Trophoblast cell (in vitro differentiated cells and primary cell): Measurements from ENCODE around the gene GOLT1A.

ENCODE experiments used
- DNase-seq, 2 donors: peaks; one replicate each; pipeline ENCODE4 v3.0.0-alpha.2; 2016
- H2AFZ ChIP-seq: 2 replicates; pipeline ENCODE4 v1.6.1; 2013; ENCODE audit warnings: low read length, moderate library complexity, mild to moderate bottlenecking; ENCODE audit not compliant: insufficient read depth, poor library complexity
- H2AK5ac ChIP-seq: 2 replicates; pipeline ENCODE4 v1.6.1; 2013; ENCODE audit warnings: mild to moderate bottlenecking, low read length
- H2BK120ac ChIP-seq: 2 replicates; pipeline ENCODE4 v1.6.1; 2013; ENCODE audit warnings: low read length, mild to moderate bottlenecking, moderate library complexity; ENCODE audit not compliant: insufficient read depth, poor library complexity
- H2BK12ac ChIP-seq: 2 replicates; pipeline ENCODE4 v1.6.1; 2013; ENCODE audit warnings: mild to moderate bottlenecking, low read length, moderate library complexity
- H2BK5ac ChIP-seq: 2 replicates; pipeline ENCODE4 v1.6.1; 2013; ENCODE audit warnings: low read length, low read depth, moderate library complexity, mild to moderate bottlenecking; ENCODE audit not compliant: poor library complexity
- H3K14ac ChIP-seq: 2 replicates; pipeline ENCODE4 v1.6.1; 2013; ENCODE audit warnings: mild to moderate bottlenecking, low read length
- H3K18ac ChIP-seq: 2 replicates; pipeline ENCODE4 v1.6.1; 2013; ENCODE audit warnings: mild to moderate bottlenecking, low read length
- H3K23ac ChIP-seq: 2 replicates; pipeline ENCODE4 v1.6.1; 2013; ENCODE audit warnings: low read length
- H3K27ac ChIP-seq: 2 replicates; pipeline ENCODE4 v1.5.1; 2013; ENCODE audit warnings: low read depth, mild to moderate bottlenecking, inconsistent platforms, low read length, moderate library complexity
- H3K27me3 ChIP-seq: 2 replicates; pipeline ENCODE4 v1.6.1; 2013; ENCODE audit warnings: inconsistent platforms, mild to moderate bottlenecking, low read length, moderate library complexity; ENCODE audit not compliant: insufficient read depth
- H3K36me3 ChIP-seq, 2 experiments: 1 replicate in 1 of 2; 2 replicates in 1 of 2; pipeline ENCODE4 v1.6.1; 2013; ENCODE audit warnings: low read length in 2 of 2, mild to moderate bottlenecking in 2 of 2, moderate library complexity in 1 of 2; ENCODE audit not compliant: insufficient read depth in 2 of 2, control insufficient read depth in 1 of 2
- H3K4ac ChIP-seq: 2 replicates; pipeline ENCODE4 v1.6.1; 2013; ENCODE audit warnings: low read depth, mild to moderate bottlenecking, low read length, moderate library complexity
- H3K4me1 ChIP-seq, 2 experiments: 1 replicate in 1 of 2; 2 replicates in 1 of 2; pipeline ENCODE4 v1.6.1; 2013; ENCODE audit warnings: low read length in 2 of 2, mild to moderate bottlenecking in 2 of 2, moderate library complexity in 1 of 2; ENCODE audit not compliant: insufficient read depth in 2 of 2, control insufficient read depth in 1 of 2
- H3K4me2 ChIP-seq: 2 replicates; pipeline ENCODE4 v1.6.1; 2013; ENCODE audit warnings: inconsistent platforms, mild to moderate bottlenecking, low read length, moderate library complexity
- H3K4me3 ChIP-seq: 2 replicates; pipeline ENCODE4 v1.5.1; 2013; ENCODE audit warnings: mild to moderate bottlenecking, low read depth, low read length, inconsistent platforms
- H3K79me1 ChIP-seq: one replicate; pipeline ENCODE4 v1.6.1; 2013; ENCODE audit warnings: low read length
- H3K79me2 ChIP-seq: 2 replicates; pipeline ENCODE4 v1.6.1; 2013; ENCODE audit warnings: low read length, mild to moderate bottlenecking; ENCODE audit not compliant: control insufficient read depth, insufficient read depth, poor library complexity
- H3K9ac ChIP-seq: 2 replicates; pipeline ENCODE4 v1.6.1; 2013; ENCODE audit warnings: mild to moderate bottlenecking, low read length
- H3K9me3 ChIP-seq: 2 replicates; pipeline ENCODE4 v1.6.1; 2013; ENCODE audit warnings: low read depth, mild to moderate bottlenecking, control low read depth, inconsistent platforms, low read length; ENCODE audit not compliant: insufficient read depth
- H4K12ac ChIP-seq: 2 replicates; pipeline ENCODE4 v1.6.1; 2013; ENCODE audit warnings: low read depth, mild to moderate bottlenecking, low read length, moderate library complexity
- H4K8ac ChIP-seq: 2 replicates; pipeline ENCODE4 v1.6.1; 2013; ENCODE audit warnings: low read depth, mild to moderate bottlenecking, low read length, moderate library complexity
- H4K91ac ChIP-seq: one replicate; pipeline ENCODE4 v1.6.1; 2013; ENCODE audit warnings: low read depth, mild to moderate bottlenecking, low read length, moderate library complexity
- WGBS: extraction: QIAGEN DNeasy Blood & Tissue Kit; methylation state at CpG from one replicate; pipeline ENCODE4 v1.1.7; 2013; ENCODE audit warnings: missing lambda C conversion rate; ENCODE audit not compliant: insufficient read length, insufficient coverage; ENCODE audit errors: extremely low coverage; 5-methylcytosine and 5-hydroxymethylcytosine counted together

The GOLT1A gene

DNA sequence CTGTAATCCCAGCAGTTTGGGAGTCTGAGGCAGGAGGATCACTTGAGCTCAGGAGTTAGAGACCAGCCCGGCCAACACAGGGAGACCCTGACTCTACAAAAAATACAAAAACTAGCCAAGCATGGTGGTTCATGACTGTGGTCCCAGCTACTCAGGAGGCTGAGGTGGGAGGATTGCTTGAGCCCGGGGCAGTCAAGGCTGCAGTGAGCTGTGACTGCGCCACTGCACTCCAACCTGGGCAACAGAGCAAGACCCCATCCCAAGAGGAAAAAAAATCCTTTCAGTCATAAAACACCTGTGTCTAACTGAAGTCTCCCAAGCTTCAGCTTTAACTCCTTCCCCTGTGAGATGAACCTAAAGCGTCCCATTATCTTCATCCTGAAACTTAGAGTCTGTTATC, 33.1 kb upstream of the GOLT1A start:
- Histone ChIP-seq H3K14ac (no peak overlapping the region), H3K9ac (no peak overlapping the region), H4K91ac (no peak overlapping the region), H3K4ac (no peak overlapping the region), H3K36me3 (peaks cover 46 to 50% of the 10 kb centered on the region in 2 experiments), H3K9me3 (peaks cover 5% of the 10 kb centered on the region), H2AK5ac (no peak overlapping the region), H2BK120ac (no peak overlapping the region), H3K79me2 (no peaks in the 10 kb centered on the region), H3K27me3 (no peaks in the 10 kb centered on the region), H2BK12ac (no peak overlapping the region), H3K4me2 (no peak overlapping the region), H4K12ac (no peak overlapping the region), H3K4me3 (no peak overlapping the region), H2AFZ (no peak overlapping the region), H3K4me1 (peaks cover 0 to 2% of the 10 kb centered on the region in 2 experiments), H3K18ac (no peak overlapping the region), H3K27ac (no peak overlapping the region), H3K23ac (no peak overlapping the region), H2BK5ac (no peak overlapping the region), H4K8ac (no peak overlapping the region), H3K79me1 (no peaks in the 10 kb centered on the region)
- no CpG with 5 or more reads among the region's 4 CpGs for WGBS
- DNase-seq = no peak

DNA sequence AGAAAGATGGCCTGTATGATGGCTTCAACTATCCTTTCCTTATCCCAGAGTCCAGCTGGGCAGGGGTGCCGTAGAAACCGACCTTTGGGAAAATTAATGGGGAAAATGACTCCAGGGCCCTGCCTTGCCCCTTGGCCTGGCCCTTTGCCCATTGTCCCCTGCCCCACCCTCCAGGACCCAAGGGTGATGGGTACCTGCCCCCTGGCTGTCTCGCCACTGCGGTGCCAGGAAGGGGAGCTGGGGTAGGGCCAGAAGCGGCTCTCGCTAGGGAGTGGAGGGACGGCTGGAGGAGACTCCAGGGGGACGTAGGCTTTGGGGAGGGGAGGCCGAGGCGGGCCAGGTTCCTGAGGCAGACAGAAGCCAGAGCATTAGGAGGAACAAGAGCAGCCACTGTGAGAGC, 29.1 kb upstream of the GOLT1A start:
- Histone ChIP-seq H3K9ac (no peak overlapping the region), H3K4me3 (no peak overlapping the region), H2BK12ac (no peak overlapping the region)

GRCh38 chr1:204241914-204242313, 28.1 kb upstream of the GOLT1A start:
- WGBS = no CpG with 5 or more reads among the region's 5 CpGs
- H3K18ac ChIP-seq = no peak overlapping the region
- H3K9me3 ChIP-seq = peaks cover 2% of the 10 kb centered on the region
- H3K14ac ChIP-seq = no peak overlapping the region
- no peak overlapping the region for H4K8ac ChIP-seq
- H3K4ac ChIP-seq = no peak overlapping the region
- no peak overlapping the region for H3K4me2 ChIP-seq
- no peak overlapping the region for H3K4me3 ChIP-seq
- H4K12ac ChIP-seq = no peak overlapping the region
- no peak overlapping the region for H4K91ac ChIP-seq
- H3K27ac ChIP-seq = no peak overlapping the region
- no peak overlapping the region for H3K23ac ChIP-seq
- H2BK5ac ChIP-seq = no peak overlapping the region
- no peak overlapping the region for H2BK12ac ChIP-seq
- no peak overlapping the region for H2AFZ ChIP-seq
- no peaks in the 10 kb centered on the region for H3K27me3 ChIP-seq
- H3K79me1 ChIP-seq = no peaks in the 10 kb centered on the region
- no peak overlapping the region for H3K9ac ChIP-seq
- no peaks in the 10 kb centered on the region for H3K79me2 ChIP-seq
- H3K4me1 ChIP-seq = no peaks in the 10 kb centered on the region
- DNase-seq = no peak
- H2AK5ac ChIP-seq = no peak overlapping the region
- no peak overlapping the region for H2BK120ac ChIP-seq
- H3K36me3 ChIP-seq = peaks cover 40 to 51% of the 10 kb centered on the region in 2 experiments

More for the DNA sequence above, 29.1 kb upstream of the GOLT1A start:
- H3K27me3 ChIP-seq = no peaks in the 10 kb centered on the region
- H3K79me2 ChIP-seq = no peaks in the 10 kb centered on the region
- no peak overlapping the region for H3K14ac ChIP-seq
- H3K23ac ChIP-seq = no peak overlapping the region
- H2AFZ ChIP-seq = no peak overlapping the region
- H3K4ac ChIP-seq = no peak overlapping the region
- H2BK5ac ChIP-seq = no peak overlapping the region
- no peaks in the 10 kb centered on the region for H3K4me1 ChIP-seq
- no peak overlapping the region for H3K4me2 ChIP-seq
- no peak overlapping the region for H2AK5ac ChIP-seq
- H3K18ac ChIP-seq = no peak overlapping the region
- H3K79me1 ChIP-seq = no peaks in the 10 kb centered on the region
- H4K12ac ChIP-seq = no peak overlapping the region
- no CpG with 5 or more reads among the region's 10 CpGs for WGBS
- H3K36me3 ChIP-seq = peaks cover 44 to 55% of the 10 kb centered on the region in 2 experiments
- H3K9me3 ChIP-seq = peaks cover 2% of the 10 kb centered on the region
- H4K8ac ChIP-seq = no peak overlapping the region
- no peak overlapping the region for H4K91ac ChIP-seq
- H3K27ac ChIP-seq = no peak overlapping the region
- no peak for DNase-seq
- H2BK120ac ChIP-seq = no peak overlapping the region

DNA sequence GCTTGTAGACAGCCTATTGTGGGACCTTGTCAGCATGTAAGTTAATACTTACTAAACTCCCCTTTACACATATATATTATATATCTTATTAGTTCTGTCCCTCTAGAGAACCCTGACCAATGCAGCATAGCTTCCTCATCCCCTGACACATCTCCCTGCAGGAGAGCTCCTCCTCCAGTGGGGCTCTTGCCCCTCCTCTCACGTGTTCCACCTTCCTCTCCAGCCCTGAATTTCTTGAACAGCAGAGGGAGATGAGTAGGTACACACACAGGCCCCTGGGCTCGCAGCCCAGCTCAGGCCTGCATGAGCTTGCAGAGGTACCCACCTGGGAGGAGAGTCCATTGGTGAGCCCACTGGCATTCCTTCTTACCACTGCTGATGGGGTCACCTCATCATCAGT, 27.3 kb upstream of the GOLT1A start:
- Histone ChIP-seq H3K4me1 (no peaks in the 10 kb centered on the region), H2BK120ac (no peak overlapping the region), H2AK5ac (no peak overlapping the region), H3K4me2 (no peak overlapping the region), H3K4ac (no peak overlapping the region), H4K12ac (no peak overlapping the region), H2BK12ac (no peak overlapping the region), H3K9me3 (peaks cover 2% of the 10 kb centered on the region), H3K79me1 (no peaks in the 10 kb centered on the region), H4K91ac (no peak overlapping the region), H3K23ac (no peak overlapping the region), H3K27me3 (no peaks in the 10 kb centered on the region), H3K14ac (no peak overlapping the region), H3K79me2 (no peaks in the 10 kb centered on the region), H3K27ac (no peak overlapping the region), H2BK5ac (no peak overlapping the region), H3K9ac (no peak overlapping the region), H2AFZ (no peak overlapping the region), H3K4me3 (no peak overlapping the region), H3K36me3 (peaks cover 40 to 48% of the 10 kb centered on the region in 2 experiments), H3K18ac (no peak overlapping the region), H4K8ac (no peak overlapping the region)
- DNase-seq = no peak
- WGBS = no CpG with 5 or more reads among the region's 2 CpGs
